Right lobe of liver (tissue), 4 donors: ENCODE data around the gene WDR88.

Experiments used
- CTCF ChIP-seq, 4 donors: fragments of 200-600 bp in 3 of 4; fragments of 450-650 bp in 1 of 4; IDR thresholded peaks; one replicate each; pipeline versions ENCODE4 v1.5.1 to v1.8.0; 2016 to 2022; ENCODE audit warnings: antibody characterized with exemption in 4 of 4, mild to moderate bottlenecking in 2 of 4
- POLR2A ChIP-seq: fragments of 450-650 bp; IDR thresholded peaks from one replicate; pipeline ENCODE4 v1.6.1; 2017; ENCODE audit warnings: antibody characterized with exemption, mild to moderate bottlenecking
- donor health status: DM: no; HTN: no; CAD: no.
- donor health status: DM: no; HTN: no; CAD: no.
- donor health status: DM: no; HTN: yes; CAD: no.

GRCh38 chr19:33089010-33089409 is 42.9 kb upstream of the WDR88 start:
- no peak for TF ChIP-seq CTCF (IDR thresholded peaks at IDR 0.05)
- no peak for TF ChIP-seq POLR2A
